C4-2B (cell line): ENCODE measurements around the gene C1D.

Experiments used
- H3K27ac ChIP-seq: fragments of 450-650 bp; 2 replicates; pipeline ENCODE4 v1.5.1; 2017
- ZFX ChIP-seq: fragments of 450-650 bp; IDR thresholded peaks from 2 replicates; pipeline ENCODE4 v1.6.1; 2017
- TF ChIP-seq, protein P1 (sequence below): fragments of 450-650 bp; conservative IDR thresholded peaks from 2 replicates; pipeline ENCODE4 v1.5.1; 2017; ENCODE audit warnings: mild to moderate bottlenecking

C1D gene, protein sequence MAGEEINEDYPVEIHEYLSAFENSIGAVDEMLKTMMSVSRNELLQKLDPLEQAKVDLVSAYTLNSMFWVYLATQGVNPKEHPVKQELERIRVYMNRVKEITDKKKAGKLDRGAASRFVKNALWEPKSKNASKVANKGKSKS

DNA sequence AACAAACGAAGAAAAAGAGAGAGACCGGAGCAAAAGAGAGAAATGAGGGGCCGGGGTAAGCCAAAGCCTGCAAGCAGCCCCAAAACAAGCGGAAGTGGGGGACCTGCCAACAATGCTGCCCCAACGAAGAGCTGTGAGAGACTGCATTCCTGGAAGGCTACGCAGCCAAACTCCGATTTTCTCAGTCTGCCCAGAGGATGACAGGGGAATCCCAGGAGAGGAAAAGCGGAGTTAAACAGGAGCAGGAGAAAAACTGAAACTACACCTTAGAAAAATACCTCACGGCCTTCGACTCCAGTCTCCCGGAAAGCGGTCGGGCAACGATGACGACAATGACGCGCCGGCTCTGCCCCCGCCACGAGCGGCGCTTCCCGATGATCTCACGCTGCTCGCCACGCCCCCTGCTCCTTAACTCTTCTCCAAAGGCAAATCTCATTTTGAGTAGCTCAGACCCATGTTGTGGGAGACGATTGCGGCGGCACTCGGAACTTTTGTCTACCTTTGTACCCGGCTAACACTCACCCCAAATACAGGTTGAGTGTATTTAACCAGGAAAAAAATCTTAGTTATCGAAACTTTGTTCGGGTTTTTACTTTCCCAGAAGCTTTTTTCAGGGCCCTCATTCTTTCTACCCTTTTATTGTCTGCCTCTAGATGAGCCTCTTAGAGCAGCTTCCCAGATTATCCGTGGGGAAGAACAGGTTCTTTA is at the start of gene C1D:
Gene C1D (minus strand): TSS at position 325 of the 708 bp plus-strand sequence. CDS start 15,694 bp downstream, outside the sequence.
- peak; percentile 36; the same call in 1 of the 2 replicates for TF ChIP-seq ZFX
- TF ChIP-seq, protein P1, sequence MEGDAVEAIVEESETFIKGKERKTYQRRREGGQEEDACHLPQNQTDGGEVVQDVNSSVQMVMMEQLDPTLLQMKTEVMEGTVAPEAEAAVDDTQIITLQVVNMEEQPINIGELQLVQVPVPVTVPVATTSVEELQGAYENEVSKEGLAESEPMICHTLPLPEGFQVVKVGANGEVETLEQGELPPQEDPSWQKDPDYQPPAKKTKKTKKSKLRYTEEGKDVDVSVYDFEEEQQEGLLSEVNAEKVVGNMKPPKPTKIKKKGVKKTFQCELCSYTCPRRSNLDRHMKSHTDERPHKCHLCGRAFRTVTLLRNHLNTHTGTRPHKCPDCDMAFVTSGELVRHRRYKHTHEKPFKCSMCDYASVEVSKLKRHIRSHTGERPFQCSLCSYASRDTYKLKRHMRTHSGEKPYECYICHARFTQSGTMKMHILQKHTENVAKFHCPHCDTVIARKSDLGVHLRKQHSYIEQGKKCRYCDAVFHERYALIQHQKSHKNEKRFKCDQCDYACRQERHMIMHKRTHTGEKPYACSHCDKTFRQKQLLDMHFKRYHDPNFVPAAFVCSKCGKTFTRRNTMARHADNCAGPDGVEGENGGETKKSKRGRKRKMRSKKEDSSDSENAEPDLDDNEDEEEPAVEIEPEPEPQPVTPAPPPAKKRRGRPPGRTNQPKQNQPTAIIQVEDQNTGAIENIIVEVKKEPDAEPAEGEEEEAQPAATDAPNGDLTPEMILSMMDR: no peak
- peak within 1 kb of the TSS; percentile 73 for H3K27ac ChIP-seq

DNA sequence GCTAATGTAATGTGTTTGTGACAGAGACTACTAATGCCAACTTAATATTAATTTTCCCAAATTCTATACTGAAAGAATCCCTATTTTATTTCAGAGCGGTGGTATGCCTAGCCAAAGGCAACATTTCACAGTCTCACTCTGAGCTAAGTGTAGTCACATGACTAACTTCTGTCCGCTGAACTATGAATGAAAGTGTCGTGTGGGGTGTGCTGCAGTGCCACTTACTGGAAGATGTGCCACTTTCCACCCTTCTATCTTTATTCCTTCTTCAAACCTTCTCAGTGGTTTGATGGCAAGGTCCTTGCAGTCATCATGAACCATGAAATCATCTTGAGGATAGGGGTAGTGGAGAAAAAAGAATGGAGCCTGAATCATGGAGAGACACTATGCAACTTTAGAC is 47.3 kb upstream of the C1D start:
- TF ChIP-seq, protein P1: no peak
- TF ChIP-seq ZFX: no peak
- no peak overlapping the region for H3K27ac ChIP-seq

DNA sequence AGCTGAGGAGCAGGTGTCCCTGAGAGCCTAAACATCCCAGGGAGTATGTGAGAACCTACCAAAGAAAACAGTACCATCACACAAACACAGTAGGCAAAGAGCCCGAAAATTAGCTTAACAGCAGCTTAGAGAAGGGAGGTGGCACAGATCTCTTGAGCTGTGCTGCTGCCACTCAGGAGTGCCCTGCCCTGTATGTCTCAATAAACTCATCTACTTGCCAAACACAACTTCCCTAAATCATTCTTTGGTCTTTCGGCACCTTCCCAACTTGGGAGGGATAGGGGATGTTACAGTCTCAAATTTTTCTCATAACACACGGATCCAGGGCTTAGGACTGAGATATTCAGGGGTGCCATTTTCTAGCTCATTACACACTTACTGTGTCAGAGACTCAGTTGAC is 45.3 kb upstream of the C1D start:
- H3K27ac ChIP-seq: no peak overlapping the region
- no peak for TF ChIP-seq ZFX
- TF ChIP-seq, protein P1: no peak

DNA sequence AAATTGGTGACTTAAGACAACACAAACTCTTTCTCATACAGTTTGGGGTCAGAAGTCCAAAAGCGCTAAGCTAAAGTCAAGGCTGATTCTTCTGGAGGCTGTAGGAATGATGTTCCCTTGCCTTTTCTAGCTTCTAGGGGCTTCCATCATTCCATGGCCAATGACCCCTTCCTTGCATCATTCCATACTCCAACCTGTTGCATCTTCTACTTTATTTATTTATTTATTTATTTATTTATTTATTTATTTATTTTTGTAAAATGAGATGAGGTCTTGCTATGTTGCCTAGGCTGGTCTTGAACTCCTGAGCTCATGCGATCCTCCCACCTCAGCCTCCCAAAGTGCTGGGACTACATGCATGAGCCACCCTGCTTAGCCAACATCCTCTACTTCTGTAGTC is 44.7 kb upstream of the C1D start:
- H3K27ac ChIP-seq: no peak overlapping the region
- TF ChIP-seq, protein P1: no peak
- no peak for TF ChIP-seq ZFX

DNA sequence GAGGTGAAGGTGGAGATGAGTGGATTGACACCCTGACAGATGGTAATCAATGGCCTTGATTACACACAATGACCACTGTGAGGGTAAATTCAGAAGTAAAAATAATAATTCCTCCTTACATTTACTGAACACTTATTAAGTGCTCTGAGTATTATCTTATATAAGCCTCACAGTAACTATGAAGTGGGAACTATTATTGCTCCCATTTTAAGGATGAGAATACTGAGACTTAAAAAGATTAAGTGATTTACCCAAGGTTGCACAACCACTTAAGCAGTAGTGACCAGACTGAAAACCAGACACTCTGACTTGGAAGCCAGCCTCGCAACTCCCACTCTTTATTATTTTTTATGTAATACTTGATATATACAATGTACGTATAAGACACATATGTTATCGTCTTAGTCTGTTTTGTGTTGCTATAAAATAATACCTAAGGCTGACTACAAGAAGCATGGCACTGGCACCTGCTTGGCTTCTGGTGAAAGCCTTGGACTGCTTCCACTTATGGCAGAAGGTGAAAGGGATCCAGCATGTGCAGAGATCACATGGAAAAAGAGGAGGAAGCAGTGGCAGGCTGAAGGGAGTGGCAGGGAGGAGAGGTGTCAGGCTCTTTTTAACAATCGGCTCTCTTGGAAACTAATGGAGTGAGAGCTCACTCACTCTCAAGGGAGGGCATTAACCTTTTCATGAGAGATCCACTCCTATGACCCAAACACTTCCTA is 41.5 kb upstream of the C1D start:
- TF ChIP-seq ZFX: no peak
- TF ChIP-seq, protein P1: no peak
- H3K27ac ChIP-seq: no peak overlapping the region

DNA sequence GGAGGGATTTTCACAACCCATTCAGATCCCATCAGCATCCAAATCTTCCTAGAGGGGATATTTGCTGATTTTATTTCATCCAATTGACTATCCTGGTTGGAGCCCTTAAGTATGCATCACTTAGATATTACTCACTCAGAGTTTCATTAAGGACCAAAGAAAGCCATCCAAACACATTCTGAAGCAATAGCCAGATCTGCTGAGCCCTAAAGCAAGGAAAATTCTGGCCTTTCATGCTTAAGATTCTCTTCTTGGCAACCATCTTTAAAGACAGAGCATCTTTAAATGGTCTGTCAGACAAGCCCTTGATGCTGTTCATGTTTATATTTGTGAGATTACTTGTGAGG is 40.9 kb upstream of the C1D start:
- TF ChIP-seq, protein P1: no peak
- TF ChIP-seq ZFX: no peak
- no peak overlapping the region for H3K27ac ChIP-seq

DNA sequence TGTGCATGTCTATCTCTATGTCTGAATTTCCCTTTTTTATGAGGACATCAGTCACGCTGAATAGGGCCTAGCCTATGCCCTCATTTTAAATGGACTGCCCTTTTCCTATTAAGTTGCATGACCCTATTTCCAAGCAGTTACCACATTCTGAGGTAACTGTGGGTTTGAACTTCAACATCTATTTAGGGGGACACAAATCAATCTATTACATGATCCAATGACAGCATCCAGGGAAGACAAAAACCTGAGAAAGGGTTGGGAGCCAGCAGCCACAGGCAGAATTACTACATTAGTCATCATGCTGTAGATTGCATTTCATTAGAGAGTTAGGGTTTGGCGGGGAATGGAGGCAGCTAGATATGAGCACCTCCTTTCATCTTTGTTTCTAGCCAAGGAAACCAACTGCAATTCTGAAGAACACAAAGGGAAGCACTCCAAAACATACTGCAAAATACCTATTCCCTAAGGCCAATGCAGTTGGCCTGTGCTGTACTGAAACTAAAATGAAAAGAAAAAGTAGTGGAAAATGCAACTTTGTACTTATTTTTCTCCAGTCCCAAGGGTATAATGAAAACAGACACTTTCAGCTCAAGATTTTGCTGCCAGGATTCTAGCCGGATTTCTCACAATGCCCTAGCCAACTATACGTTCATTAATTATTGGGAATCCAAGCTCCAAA is 40.4 kb upstream of the C1D start:
- no peak overlapping the region for H3K27ac ChIP-seq
- no peak for TF ChIP-seq ZFX
- TF ChIP-seq, protein P1: no peak
